ENCODE measurements around the gene PGRMC1. TPM values are rescaled to one million over a fixed set of nuclear protein-coding genes. Genes with fewer than 3 reads are reported as not detected.
"Not testable (repeated sequence)": the region's sequence is repeated elsewhere in the genome, so short reads cannot be mapped to it uniquely, and the experiment has no call there.

Gene PGRMC1
- total and polyA plus RNA-seq, 9 of the 15 experiments (the other 6 are each of a cell fraction or from before 2014, with no cell fraction given): 27.4 to 115 (median 90.3) TPM

- H3K4me2 ChIP-seq (ENCODE audit: insufficient read depth, low read length); DNase-seq (ENCODE audit: extremely low read depth in 1 of 4, low spot score in 3 of 4); intact Hi-C loops (cut with micrococcal nuclease); FAIRE-seq; H3K27me3 ChIP-seq (ENCODE audit: control insufficient read depth in 2 of 2, insufficient read depth in 2 of 2, low read length in 2 of 2); H3K4me3 ChIP-seq; POLR2A ChIA-PET; H4K20me1 ChIP-seq (replicated peaks; ENCODE audit: control insufficient read depth, insufficient read depth, low read length); H3K27ac ChIP-seq (ENCODE audit: extremely low read depth, low read depth, low read length); H3K9me3 ChIP-seq (replicated peaks; ENCODE audit: control insufficient read depth, insufficient read depth, low read depth, low read length); H3K9me1 ChIP-seq (ENCODE audit: control insufficient read depth, insufficient read depth, low read length); H3K9ac ChIP-seq (ENCODE audit: insufficient read depth in 1 of 2, low read depth in 2 of 2, low read length in 2 of 2); H3K79me2 ChIP-seq (ENCODE audit: control insufficient read depth, insufficient read depth, low read length); ATAC-seq; CTCF ChIA-PET (ENCODE audit: low intra/inter-chr PET ratio); H3K36me3 ChIP-seq (ENCODE audit: control insufficient read depth, insufficient read depth, low read length); H2AFZ ChIP-seq (ENCODE audit: low read depth, low read length); BruUV-seq (replicated peaks); H3K4me1 ChIP-seq (replicated peaks in 1 of 2; ENCODE audit: control insufficient read depth in 2 of 2, insufficient read depth in 2 of 2, low read length in 2 of 2): not testable (repeated sequence)
- in situ Hi-C loops (cut with MboI): loop anchor here (10.0 to 25.0 kb wide), 2 partner anchors 86 to 374 kb away; partner anchors contain the start of gene KIAA1210
- WGBS (ENCODE audit: insufficient coverage, low coverage, missing lambda C conversion rate): 12% methylated on average over 19 of the region's 30 CpGs
These were observed 25.0 kb upstream of the PGRMC1 start for GRCh38 chrX:119210931-119211648.

DNA sequence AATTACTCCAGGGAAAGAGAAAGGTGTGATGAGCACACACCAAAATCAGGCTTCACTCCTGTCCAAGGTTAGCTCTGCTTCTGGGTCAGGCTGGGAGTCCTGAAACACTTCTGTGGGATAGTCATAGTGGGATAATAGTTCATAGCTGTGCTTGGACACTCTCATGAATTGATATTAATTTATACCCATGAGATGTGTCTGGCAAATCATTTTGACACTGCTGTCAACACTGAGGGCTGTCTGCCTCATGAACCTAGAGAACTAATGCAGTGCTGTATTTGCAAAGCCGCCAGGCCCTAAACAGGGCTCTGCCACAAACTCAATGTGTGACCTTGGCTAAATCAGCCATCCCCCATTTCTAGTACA, 24.5 kb upstream of the PGRMC1 start:
- no peak overlapping the region for H2AFZ ChIP-seq (ENCODE audit: low read depth, low read length)
- no peaks in the 10 kb centered on the region for H3K9me3 ChIP-seq (replicated peaks; ENCODE audit: control insufficient read depth, insufficient read depth, low read depth, low read length)
- no TSS peak for BruUV-seq (replicated peaks)
- ChIA-PET CTCF (ENCODE audit: low intra/inter-chr PET ratio) (no interaction called here), POLR2A (no interaction called here)
- H4K20me1 ChIP-seq (replicated peaks; ENCODE audit: control insufficient read depth, insufficient read depth, low read length): no peaks in the 10 kb centered on the region
- intact Hi-C loops (cut with micrococcal nuclease): no loop called here
- no peak for DNase-seq (ENCODE audit: extremely low read depth in 1 of 4, low spot score in 3 of 4)
- no peaks in the 10 kb centered on the region for H3K79me2 ChIP-seq (ENCODE audit: control insufficient read depth, insufficient read depth, low read length)
- no peak overlapping the region for H3K4me3 ChIP-seq
- no peak overlapping the region for H3K27ac ChIP-seq (ENCODE audit: extremely low read depth, low read depth, low read length)
- FAIRE-seq: no peak
- peaks cover 2 to 7% of the 10 kb centered on the region in 2 experiments; a peak in 2 of 5 replicates for H3K27me3 ChIP-seq (ENCODE audit: control insufficient read depth in 2 of 2, insufficient read depth in 2 of 2, low read length in 2 of 2)
- in situ Hi-C loops (cut with MboI): loop anchor here (10.0 to 25.0 kb wide), 2 partner anchors 87 to 374 kb away; partner anchors contain the start of gene KIAA1210
- no peaks in the 10 kb centered on the region for H3K36me3 ChIP-seq (ENCODE audit: control insufficient read depth, insufficient read depth, low read length)
- 0% methylated on average over 1 of the region's 1 CpG for WGBS (ENCODE audit: insufficient coverage, low coverage, missing lambda C conversion rate)
- H3K9ac ChIP-seq (ENCODE audit: insufficient read depth in 1 of 2, low read depth in 2 of 2, low read length in 2 of 2): no peak overlapping the region
- ATAC-seq: no peak
- H3K9me1 ChIP-seq (ENCODE audit: control insufficient read depth, insufficient read depth, low read length): no peaks in the 10 kb centered on the region
- H3K4me2 ChIP-seq (ENCODE audit: insufficient read depth, low read length): no peak overlapping the region
- H3K4me1 ChIP-seq (replicated peaks in 1 of 2; ENCODE audit: control insufficient read depth in 2 of 2, insufficient read depth in 2 of 2, low read length in 2 of 2): 0 out of 5 replicates have a peak, but pooled peaks cover 0 to under 1% of the 10 kb centered on the region in 2 experiments
- TF ChIP-seq JUND (IDR thresholded peaks at IDR 0.05; ENCODE audit: borderline replicate concordance, low read depth, low read length) (no peak), JUND (tag; IDR thresholded peaks at IDR 0.05; ENCODE audit: borderline replicate concordance, low read depth, low read length) (no peak), ZC3H11A (IDR thresholded peaks at IDR 0.05; ENCODE audit: low read depth, low read length) (no peak), ZHX1 (conservative IDR thresholded peaks at IDR 0.05; ENCODE audit: low read length) (no peak), ZNF165 (CRISPR knock-in tag; IDR thresholded peaks at IDR 0.05; ENCODE audit: borderline replicate concordance) (no peak), NCOA4 (IDR thresholded peaks at IDR 0.05; ENCODE audit: partially characterized antibody) (no peak), ZNF639 (CRISPR knock-in tag; conservative IDR thresholded peaks at IDR 0.05 in 1 of 2, IDR thresholded peaks at IDR 0.05 in 1 of 2) (no peak), HDGF (IDR thresholded peaks at IDR 0.05) (no peak)
- TF ChIP-seq, protein P1, sequence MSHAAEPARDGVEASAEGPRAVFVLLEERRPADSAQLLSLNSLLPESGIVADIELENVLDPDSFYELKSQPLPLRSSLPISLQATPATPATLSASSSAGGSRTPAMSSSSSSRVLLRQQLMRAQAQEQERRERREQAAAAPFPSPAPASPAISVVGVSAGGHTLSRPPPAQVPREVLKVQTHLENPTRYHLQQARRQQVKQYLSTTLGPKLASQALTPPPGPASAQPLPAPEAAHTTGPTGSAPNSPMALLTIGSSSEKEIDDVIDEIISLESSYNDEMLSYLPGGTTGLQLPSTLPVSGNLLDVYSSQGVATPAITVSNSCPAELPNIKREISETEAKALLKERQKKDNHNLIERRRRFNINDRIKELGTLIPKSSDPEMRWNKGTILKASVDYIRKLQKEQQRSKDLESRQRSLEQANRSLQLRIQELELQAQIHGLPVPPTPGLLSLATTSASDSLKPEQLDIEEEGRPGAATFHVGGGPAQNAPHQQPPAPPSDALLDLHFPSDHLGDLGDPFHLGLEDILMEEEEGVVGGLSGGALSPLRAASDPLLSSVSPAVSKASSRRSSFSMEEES (CRISPR knock-in tag; IDR thresholded peaks at IDR 0.05): no peak

Data from K562 (cell line).